ENCODE results near the gene NFYA.

GRCh38 chr6:41038205-41038604 is 34.6 kb upstream of the NFYA start:
- TF ChIP-seq CERS6 (CRISPR knock-in tag; IDR thresholded peaks at IDR 0.05) (no peak), JARID2 (CRISPR knock-in tag; IDR thresholded peaks at IDR 0.05; ENCODE audit: insufficient replicate concordance) (no peak), POLR2AphosphoS5 (IDR thresholded peaks at IDR 0.05; ENCODE audit: low read depth, low read length) (no peak), ATF1 (CRISPR knock-in tag; IDR thresholded peaks at IDR 0.05) (no peak), KMT2B (CRISPR knock-in tag; IDR thresholded peaks at IDR 0.05) (no peak), JUN (CRISPR knock-in tag; IDR thresholded peaks at IDR 0.05) (no peak), MAFK (conservative IDR thresholded peaks at IDR 0.05 in 1 of 2, IDR thresholded peaks at IDR 0.05 in 1 of 2; ENCODE audit: low read length in 2 of 2) (no peak), SAFB2 (CRISPR knock-in tag; IDR thresholded peaks at IDR 0.05; ENCODE audit: borderline replicate concordance, low read depth) (no peak), EP300 (IDR thresholded peaks at IDR 0.05; ENCODE audit: low read depth in 2 of 2, low read length in 2 of 2) (no peak), EP300 (CRISPR knock-in tag; IDR thresholded peaks at IDR 0.05; ENCODE audit: borderline replicate concordance) (no peak), RNF2 (conservative IDR thresholded peaks at IDR 0.05; ENCODE audit: low read depth) (no peak), NRL (CRISPR knock-in tag; IDR thresholded peaks at IDR 0.05; ENCODE audit: borderline replicate concordance) (no peak)
